ENCODE results near the gene EFCAB14.
A peak's percentile ranks its signal among the peaks of the same experiment; 100 is the strongest.
"Not testable (repeated sequence)": the region's sequence is repeated elsewhere in the genome, so short reads cannot be mapped to it uniquely, and the experiment has no call there.

The EFCAB14 gene, protein sequence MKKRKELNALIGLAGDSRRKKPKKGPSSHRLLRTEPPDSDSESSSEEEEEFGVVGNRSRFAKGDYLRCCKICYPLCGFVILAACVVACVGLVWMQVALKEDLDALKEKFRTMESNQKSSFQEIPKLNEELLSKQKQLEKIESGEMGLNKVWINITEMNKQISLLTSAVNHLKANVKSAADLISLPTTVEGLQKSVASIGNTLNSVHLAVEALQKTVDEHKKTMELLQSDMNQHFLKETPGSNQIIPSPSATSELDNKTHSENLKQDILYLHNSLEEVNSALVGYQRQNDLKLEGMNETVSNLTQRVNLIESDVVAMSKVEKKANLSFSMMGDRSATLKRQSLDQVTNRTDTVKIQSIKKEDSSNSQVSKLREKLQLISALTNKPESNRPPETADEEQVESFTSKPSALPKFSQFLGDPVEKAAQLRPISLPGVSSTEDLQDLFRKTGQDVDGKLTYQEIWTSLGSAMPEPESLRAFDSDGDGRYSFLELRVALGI

DNA sequence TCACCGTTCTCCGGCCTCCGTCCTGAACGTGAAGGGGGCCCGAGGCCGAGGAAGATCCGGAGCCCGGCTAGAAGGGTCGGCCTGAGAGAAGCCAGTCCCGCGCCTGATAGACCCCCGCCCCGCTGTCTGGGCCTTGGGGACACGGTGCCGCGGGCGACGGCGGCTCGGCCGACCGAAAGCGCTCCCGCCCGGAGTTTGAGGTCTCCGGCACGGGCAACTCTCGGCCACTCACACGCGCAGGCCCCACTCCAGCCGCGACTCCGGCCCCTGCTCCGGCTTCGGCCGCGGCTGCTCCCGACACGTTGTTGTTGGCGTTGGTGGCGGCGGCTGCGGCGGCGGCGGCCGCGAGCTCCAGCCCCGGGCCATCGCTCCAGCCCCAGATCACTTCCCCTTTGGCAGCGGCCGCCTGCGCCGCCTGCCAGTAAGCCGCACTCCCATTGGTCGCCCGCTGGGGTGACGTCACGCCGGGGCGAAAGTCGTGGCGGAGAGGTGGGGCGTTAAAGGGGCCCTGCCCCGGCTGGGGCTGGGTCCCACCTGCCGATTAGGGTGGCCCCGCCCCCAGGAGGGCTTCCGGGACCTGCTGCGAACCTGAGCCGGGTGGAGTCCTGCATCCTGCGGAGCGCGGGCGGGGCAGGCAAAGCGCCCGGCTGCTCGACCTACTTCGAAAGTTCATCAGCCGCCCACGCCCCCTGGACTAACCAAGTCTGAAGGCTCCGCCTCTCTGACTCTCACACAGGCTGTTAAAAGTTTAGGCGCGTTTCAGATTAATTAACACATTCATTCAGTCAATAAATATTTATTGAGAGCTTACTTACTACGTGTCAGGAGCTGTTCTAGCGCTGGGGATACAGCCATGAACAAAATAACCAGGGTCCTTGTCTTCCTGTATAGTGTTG is at the start of gene EFCAB14:
EFCAB14 (minus strand) TSS at position 388 of the 896 bp plus-strand sequence. CDS start 1,027 bp downstream, outside the sequence.
- peak; percentile 99 for ATAC-seq
- DNase-seq: peak; percentile 99 to 100
- Mint-ChIP-seq H3K4me1 (peaks cover 32% of the 10 kb centered on the region), H3K9me3 (no peaks in the 10 kb centered on the region), H3K27ac (peak within 1 kb of the TSS; percentile 93 to 95), H3K4me3 (peak within 1 kb of the TSS; percentile 91 to 93), H3K27me3 (no peaks in the 10 kb centered on the region)

DNA sequence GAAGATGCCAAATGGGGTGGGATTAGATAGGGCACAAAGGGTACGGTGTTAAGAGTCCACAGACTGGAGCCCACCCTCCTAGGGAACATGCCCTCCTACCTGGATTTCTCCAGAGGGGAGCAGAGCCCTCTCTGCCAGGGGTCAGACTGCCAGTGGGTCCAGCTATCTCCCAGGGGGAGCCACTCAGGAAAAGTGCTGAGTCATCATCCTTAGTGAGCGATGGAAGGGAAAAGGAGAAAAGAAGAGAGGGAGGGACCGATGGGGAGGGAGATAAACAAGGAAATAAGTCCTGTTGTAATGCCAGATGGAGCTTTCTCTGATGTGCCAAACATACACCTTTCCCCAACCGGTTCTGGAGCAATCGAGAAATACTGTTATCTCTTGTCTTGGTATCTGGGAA is 49.5 kb upstream of the EFCAB14 start:
- Mint-ChIP-seq H3K27me3 (peaks cover 30% of the 10 kb centered on the region), H3K4me3 (no peak overlapping the region), H3K27ac (no peak overlapping the region), H3K9me3 (peaks cover 30 to 44% of the 10 kb centered on the region in 2 donors), H3K4me1 (no peaks in the 10 kb centered on the region)
- ATAC-seq (no peak), DNase-seq (no peak)

DNA sequence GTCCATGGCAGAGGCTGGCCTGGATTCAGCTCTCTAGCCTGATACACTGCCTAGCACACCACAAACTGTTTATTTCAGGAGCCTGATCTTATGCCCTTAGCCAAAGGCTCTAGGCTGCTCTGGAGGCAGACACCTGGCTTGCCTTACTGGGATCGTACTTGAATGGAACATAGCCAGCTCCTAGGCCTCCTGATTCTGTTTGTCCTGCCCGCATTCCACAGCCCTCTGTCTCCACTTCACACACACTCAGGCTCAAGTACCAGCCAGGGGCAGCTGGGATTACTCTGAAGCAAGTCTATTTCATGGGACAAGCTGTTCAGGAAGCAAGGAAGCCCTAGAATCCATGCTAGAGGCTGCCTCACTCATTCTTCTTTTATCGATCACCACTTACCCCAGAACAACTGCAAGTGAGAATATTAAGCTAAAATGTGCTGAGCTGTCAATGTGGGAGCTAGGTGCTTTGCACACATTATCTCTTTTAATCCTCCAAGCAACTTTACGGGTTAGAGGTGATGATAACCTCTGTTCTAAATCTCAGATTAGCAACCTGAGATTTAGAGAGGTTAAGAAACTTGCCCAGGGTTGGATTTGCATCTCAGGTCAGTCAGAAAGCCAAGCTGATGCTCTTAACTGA is 48.9 kb upstream of the EFCAB14 start:
- H3K9me3 Mint-ChIP-seq: peaks cover 30 to 44% of the 10 kb centered on the region in 2 donors
- ATAC-seq: no peak
- H3K4me1 Mint-ChIP-seq: no peaks in the 10 kb centered on the region
- no peak overlapping the region for H3K4me3 Mint-ChIP-seq
- H3K27me3 Mint-ChIP-seq: peaks cover 33% of the 10 kb centered on the region
- no peak for DNase-seq
- H3K27ac Mint-ChIP-seq: no peak overlapping the region

DNA sequence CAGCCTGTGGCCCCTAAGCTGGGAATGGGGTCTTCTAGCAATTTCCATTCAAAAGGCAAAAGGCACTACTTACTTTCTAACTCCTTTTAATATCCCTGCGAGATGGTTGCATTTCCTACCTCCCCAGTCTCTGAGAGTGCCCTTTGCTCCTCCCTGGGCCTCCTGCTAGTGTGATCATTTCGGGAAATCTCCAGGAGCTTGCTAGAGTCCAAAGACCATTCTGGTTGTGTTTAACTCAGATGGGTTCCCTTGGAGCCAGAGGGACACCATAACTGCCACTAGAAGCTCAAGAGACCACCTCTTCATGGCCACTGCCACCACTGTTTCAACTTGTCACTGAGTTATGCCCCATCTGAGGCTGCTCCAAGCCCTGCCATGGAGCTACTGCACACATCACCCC is 45.5 kb upstream of the EFCAB14 start:
- Mint-ChIP-seq H3K9me3 (peaks cover 7 to 13% of the 10 kb centered on the region in 2 donors), H3K4me1 (no peaks in the 10 kb centered on the region), H3K4me3 (no peak overlapping the region), H3K27me3 (peaks cover 52% of the 10 kb centered on the region), H3K27ac (no peak overlapping the region)
- DNase-seq (no peak), ATAC-seq (no peak)

DNA sequence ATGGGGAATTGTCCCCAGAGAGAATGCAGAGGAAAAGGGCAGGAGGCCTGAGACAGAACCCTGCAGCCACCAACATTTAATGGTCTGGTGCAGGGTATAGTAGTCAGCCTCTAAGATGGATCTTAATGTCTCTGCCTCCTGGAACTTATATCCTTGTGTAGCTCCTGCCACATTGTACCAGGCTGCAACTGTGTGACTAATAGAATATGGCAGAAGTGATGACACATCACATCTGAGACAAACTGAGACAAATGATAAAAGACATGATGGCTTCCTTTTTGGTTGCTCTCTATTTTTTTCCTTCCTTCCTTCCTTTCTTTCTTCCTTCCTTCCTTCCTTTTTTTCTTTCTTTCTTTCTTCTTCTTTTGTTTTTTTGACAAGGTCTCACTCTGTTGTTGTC is 42.8 kb upstream of the EFCAB14 start:
- H3K27ac Mint-ChIP-seq: no peak overlapping the region
- H3K4me1 Mint-ChIP-seq: no peaks in the 10 kb centered on the region
- DNase-seq (no peak), ATAC-seq (no peak)
- peaks cover 40% of the 10 kb centered on the region for H3K27me3 Mint-ChIP-seq
- H3K4me3 Mint-ChIP-seq: no peak overlapping the region
- H3K9me3 Mint-ChIP-seq: no peaks in the 10 kb centered on the region

DNA sequence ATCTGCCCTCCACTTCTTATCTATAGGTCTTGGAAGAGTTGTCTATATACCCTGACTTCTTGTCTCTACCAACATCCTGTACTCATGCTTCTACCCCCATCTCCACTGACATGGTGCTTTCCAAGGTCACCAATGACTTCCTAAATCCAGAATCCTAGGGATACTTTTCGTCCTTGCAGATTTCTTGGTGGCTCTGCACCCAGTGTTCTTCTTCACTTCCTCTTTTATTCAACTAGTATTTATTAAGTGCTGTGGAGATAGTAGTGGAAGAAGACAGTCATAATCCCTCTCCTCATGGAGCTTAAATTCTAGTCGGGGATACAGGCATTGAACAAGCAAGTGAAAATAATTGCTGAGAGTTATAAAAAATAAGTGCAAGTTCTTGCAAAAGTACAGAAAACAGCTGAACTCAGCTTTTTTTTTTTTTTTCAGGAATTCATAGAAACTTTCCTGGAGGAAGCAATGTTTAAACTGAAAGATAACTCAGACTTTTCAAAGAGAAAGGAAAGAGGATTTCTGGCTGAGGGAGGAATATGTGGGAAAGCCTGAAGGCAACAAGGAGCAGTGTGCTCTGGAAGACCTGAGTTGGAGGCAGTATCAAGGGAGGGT is 41.7 kb upstream of the EFCAB14 start:
- Mint-ChIP-seq H3K4me3 (no peak overlapping the region), H3K27me3 (peaks cover 36% of the 10 kb centered on the region), H3K27ac (no peak overlapping the region), H3K4me1 (no peaks in the 10 kb centered on the region), H3K9me3 (no peaks in the 10 kb centered on the region)
- ATAC-seq: no peak
- no peak for DNase-seq

DNA sequence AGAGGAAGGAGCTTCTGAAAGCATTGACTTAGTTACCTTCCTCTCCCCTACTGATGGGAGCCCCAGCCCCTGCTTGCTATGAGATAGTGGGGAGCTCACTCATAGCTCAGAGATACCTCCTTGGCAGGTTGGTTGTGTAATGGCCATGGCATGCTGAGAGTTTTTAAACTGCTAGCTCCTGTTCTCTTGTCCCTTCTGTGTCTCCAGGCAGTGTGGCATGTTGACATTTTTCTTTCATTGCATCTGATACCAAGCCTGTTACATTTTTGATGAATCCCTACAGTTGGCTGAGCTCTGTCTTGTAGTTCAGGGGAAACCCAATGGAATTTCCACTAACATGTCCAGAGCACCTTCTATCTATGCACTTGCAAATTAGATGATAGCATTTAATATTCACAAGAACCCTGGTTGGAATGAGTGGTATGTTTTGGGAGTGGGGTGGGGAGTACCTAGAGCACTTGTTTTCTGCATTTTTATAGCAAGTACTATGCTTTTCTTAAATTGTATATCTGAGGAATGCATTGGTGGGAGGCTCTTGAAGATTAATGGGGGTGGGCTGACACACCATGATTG is 39.1 kb upstream of the EFCAB14 start:
- no peaks in the 10 kb centered on the region for H3K9me3 Mint-ChIP-seq
- H3K4me1 Mint-ChIP-seq: no peaks in the 10 kb centered on the region
- H3K27ac Mint-ChIP-seq: no peak overlapping the region
- ATAC-seq (no peak), DNase-seq (no peak)
- no peak overlapping the region for H3K4me3 Mint-ChIP-seq
- H3K27me3 Mint-ChIP-seq: peaks cover 34% of the 10 kb centered on the region

DNA sequence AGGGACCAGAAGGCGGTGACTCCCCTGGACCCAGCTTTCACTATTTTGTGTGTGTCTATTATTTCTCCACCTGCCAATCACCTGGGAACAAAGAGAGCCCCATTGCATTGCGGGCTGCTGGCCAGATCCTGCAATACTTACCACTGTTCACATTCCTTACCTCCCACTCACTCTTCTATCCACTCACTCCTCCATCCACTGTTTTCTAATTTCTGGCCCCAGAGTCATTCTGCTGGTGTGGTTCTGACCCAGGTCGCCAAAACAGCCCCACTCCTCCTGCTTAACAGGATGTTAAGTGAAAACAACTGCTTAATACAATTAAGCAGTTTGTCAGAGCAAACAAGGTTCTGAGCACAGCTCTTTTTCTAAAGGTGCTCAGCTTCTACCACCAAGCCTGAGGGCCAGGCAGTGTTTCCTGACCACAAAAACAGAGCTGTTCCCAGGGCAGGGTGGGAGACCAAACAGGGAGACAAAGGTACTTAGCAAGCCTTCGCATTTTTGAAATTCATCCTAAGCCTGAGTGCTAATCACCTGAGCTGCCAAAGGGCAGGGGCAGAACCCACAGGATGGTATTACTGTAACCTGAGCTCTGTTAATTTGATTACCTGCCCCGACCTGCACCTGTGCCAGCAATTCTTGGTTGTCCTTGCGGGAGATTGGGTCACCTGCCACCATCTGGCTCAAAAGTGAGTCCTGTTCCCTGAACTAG is 38.5 kb upstream of the EFCAB14 start:
- no peaks in the 10 kb centered on the region for H3K4me1 Mint-ChIP-seq
- H3K4me3 Mint-ChIP-seq: no peak overlapping the region
- DNase-seq: no peak
- peaks cover 36% of the 10 kb centered on the region for H3K27me3 Mint-ChIP-seq
- H3K27ac Mint-ChIP-seq: peak overlapping the region in 1 of 2 donors; percentile 12
- H3K9me3 Mint-ChIP-seq: no peaks in the 10 kb centered on the region
- ATAC-seq: no peak

DNA sequence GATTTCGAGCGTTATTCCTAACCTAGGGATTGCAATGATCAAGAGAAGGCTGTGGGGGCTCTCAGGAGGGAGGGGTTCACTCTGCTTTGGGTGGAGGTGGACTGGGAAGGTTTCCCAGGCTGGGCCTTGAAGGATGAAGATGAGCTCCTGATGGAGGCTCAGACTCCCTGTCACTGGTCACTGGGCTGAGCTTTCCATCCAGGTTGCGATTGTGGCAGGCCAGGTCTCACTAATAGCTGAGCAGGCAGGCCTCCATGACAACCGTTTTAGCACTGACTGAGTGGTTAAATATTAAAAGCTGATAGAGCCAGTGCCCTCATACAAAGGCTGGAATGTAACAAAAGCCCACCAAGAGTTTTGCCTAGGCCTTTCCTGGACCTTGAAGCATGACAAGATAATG is 36.2 kb upstream of the EFCAB14 start:
- Mint-ChIP-seq H3K4me1 (no peaks in the 10 kb centered on the region), H3K27me3 (peaks cover 34% of the 10 kb centered on the region), H3K27ac (no peak overlapping the region), H3K9me3 (no peaks in the 10 kb centered on the region), H3K4me3 (no peak overlapping the region)
- ATAC-seq: no peak
- no peak for DNase-seq

DNA sequence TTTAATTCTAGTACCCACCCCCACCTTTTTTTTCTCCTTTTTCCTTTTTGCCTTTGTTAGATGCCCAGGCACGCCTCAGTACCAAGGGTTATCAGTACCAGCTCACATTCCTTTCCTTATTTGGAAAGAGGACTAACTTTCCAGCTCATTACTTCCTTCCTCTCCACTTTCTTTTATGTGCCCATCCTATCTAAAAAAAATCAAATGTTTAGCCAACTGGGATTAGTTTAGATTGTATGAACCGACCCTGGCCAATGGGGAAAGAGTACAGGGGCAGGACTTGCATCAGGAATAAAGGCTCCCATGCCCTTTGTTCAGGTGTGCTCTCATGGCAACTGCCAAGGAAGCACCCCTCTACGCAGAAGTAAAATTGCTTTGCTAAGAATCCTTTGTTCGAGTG is 35.8 kb upstream of the EFCAB14 start:
- peaks cover 36% of the 10 kb centered on the region for H3K27me3 Mint-ChIP-seq
- ATAC-seq, H3K4me3 Mint-ChIP-seq, H3K27ac Mint-ChIP-seq, DNase-seq, H3K4me1 Mint-ChIP-seq, H3K9me3 Mint-ChIP-seq: not testable (repeated sequence)

DNA sequence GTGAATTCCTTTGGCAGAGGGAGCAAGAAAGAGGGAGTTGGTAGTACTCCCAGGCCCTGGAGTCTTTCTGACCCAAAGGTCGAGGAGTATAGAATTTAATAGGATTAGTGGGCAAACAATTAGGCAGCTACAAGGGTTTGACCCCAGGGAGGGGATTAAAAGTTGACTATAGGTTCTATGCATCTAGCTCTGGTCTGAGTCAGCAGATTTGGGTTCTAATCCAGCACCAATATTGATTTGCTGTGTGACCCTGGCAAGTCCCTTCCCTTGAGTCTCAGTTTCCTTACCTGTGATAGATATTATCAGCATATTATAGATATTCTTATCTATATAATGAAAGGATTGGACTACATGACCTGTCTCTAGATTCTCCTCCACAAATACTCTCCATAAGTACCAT is 35.1 kb upstream of the EFCAB14 start:
- Mint-ChIP-seq H3K4me3 (no peak overlapping the region), H3K27ac (no peak overlapping the region), H3K9me3 (no peaks in the 10 kb centered on the region), H3K4me1 (no peaks in the 10 kb centered on the region), H3K27me3 (peaks cover 43% of the 10 kb centered on the region)
- ATAC-seq: no peak
- no peak for DNase-seq

DNA sequence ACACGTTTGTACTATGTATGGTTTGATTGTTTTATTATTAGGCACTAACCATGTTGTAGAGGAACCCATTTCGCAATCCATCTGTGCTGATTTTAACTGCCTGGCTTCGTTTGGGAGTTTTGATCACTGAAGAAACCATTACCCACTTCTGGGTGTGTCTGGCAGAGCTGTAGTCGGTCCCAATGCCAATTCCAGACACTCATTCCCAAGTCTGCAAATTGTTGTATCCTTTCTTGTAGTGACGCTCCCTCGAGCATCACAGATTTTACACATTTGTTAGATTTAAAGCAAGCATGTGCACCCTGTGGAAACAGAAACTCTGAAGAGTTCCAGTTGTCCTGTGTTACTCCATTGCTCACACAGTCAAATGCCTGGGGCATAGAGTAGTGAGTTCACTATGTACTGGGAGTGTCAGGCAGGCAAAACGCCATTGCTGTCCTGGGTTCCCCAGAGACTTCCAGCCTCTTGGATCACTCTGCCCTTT is 31.0 kb upstream of the EFCAB14 start:
- DNase-seq: no peak

DNA sequence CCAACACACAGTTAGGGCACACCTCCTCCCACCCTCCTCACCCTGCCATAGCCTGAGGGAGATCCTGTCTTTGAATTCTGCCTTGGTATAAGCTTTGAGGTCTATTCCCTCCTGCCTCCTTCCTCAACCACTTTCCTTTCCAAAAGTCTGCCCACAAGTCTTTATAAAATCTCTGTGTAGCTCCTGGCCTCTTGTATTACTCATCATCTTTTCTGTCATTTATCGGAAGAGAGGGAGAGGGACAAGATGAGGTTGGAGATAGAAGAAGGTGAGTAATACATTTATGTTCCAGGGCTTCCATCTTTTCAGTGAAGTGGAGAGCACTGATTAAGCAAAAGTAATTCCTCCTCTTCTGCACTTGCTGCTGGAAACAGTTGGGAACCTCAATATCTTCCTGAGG is 30.5 kb upstream of the EFCAB14 start:
- H3K4me1 Mint-ChIP-seq: no peaks in the 10 kb centered on the region
- DNase-seq: no peak
- H3K9me3 Mint-ChIP-seq: no peaks in the 10 kb centered on the region
- ATAC-seq: no peak
- no peak overlapping the region for H3K27ac Mint-ChIP-seq
- H3K4me3 Mint-ChIP-seq: no peak overlapping the region
- H3K27me3 Mint-ChIP-seq: peaks cover 48% of the 10 kb centered on the region

More for the DNA sequence above, 31.0 kb upstream of the EFCAB14 start:
- Mint-ChIP-seq H3K27ac (no peak overlapping the region), H3K4me1 (no peaks in the 10 kb centered on the region), H3K9me3 (no peaks in the 10 kb centered on the region), H3K27me3 (peaks cover 53% of the 10 kb centered on the region), H3K4me3 (no peak overlapping the region)
- no peak for ATAC-seq

DNA sequence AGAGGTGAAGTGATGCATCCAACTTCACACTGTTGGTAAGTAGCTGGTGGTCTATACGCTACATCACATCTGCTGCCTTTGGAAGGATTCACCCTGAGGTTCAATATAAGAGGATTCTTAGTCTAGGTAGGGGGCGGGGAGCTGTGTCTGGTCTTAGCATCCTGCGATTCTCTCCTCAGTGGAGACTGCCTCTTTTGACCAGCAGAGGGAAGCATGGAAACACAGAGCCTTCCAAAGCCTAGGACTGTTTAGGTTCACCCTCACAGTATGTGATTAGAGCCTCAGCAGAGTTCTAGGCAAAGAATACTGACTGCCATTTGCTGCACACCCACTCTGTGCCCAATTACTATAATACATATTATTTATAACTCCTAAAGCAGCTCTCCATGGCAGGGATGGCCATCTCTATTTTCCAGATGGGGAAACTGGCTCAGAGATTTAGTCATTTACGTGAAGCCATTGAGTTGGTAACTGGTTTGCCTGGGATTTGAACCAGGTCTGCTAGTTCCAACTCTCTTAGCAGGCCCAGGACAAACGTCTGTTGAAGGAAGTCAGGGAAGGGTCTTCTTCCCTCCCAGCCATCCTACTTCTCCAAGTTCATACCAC is 28.9 kb upstream of the EFCAB14 start:
- ATAC-seq: peak; percentile 54
- Mint-ChIP-seq H3K4me1 (no peaks in the 10 kb centered on the region), H3K9me3 (no peaks in the 10 kb centered on the region), H3K27me3 (peaks cover 54% of the 10 kb centered on the region), H3K27ac (no peak overlapping the region), H3K4me3 (no peak overlapping the region)
- no peak for DNase-seq

All from stimulated activated naive CD8-positive, alpha-beta T cell treated with anti-CD3 and anti-CD28 coated beads, Interleukin-15, amount 100 ng/mL, for 72 hours (primary cell).